Measurements from ENCODE around the gene MRGPRD. TPM values are rescaled to one million over a fixed set of nuclear protein-coding genes. Genes with fewer than 3 reads are reported as not detected.

Gene MRGPRD
- polyA plus RNA-seq, 1 donor = not detected

- DNase-seq = no peak
These were observed 12.2 kb downstream of the MRGPRD start for GRCh38 chr11:68968306-68969250.

DNA sequence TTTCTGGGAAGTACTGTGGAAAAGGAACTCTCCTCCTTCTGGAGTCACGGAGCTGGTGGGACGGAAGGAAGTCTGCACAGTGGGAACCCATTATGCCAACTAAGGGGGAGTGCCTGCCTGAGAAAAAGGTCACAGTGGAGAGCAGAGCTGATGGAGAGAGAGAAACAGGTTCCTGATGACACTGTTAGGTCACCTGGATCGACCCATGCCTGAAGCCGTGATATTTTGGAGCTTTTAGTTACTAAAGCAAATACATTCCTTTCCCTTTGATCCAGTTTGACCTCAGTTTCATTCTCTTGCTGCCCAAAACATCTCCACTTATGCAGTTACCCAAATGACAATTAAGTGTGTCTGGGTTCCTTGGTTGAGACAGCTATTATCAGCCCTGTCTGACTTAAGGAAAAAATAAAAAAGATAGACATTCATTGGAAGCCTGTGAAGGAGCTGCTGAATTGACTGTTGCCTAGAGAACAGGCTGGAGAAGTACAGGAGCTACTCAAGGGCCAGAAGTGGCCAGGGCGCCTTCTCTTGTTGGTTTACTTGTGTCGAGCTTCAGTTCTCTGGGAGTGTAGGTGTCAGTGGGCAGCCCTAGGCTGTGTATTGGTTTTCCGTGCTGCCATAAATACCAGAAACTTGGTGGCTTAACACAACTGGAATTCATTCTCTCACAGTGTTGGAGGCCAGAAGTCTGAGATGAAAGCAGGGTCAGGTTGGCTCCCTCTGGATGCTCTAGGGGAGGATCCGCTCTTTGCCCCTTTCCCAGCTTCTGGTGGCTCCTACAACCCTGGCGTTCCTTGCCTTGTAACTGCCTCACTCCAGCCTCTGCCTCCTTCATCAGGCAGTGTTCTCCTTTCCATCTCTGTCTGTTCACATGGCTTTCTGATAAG, 13.6 kb downstream of the MRGPRD start:
- no peak for DNase-seq

DNA sequence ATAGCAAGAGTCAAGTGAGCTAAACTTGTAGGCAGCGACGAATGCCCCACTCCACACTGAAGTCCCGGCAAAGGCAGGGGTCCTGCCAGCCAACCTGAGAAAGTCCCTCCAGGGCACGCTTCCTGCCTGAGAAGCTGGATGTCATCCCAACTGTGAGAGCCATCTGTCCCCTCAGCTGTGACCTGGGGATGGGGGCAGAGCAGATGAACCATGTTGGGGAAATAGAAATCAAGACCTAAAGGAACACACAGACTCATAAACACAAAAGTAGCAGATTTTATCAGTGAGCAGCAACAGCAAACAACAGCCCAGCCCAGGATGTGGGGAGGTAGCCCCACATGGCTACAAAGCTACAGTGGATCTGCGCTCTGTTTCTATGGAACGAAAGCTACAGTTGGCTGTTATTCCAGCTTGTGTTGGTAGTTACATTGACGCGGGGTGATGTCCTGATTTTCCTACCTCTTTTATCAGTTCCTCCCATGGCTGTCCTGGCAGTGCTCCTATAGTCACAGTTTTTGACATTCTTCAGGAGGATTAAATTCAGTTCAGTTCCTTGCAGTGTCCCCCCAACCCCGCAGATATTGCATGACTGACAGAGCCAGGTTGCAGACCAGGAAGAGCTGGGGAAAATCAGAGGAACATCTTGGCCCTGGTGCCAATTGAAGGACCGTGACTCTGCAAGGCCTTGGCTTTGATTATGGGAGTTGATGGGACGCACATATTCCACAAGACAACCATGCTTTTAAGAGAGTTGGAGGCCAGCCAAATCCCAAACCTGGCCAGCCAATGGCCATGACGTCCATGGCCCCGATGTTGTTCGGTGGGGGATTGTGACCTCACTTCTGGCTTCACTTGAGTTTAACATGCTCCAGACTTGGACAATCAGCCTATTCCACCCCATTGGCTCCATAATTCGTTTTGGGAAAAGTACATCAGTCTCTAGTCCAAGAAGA, 14.6 kb downstream of the MRGPRD start:
- no peak for DNase-seq

GRCh38 chr11:68963779-68964178, 17.0 kb downstream of the MRGPRD start:
- no peak for DNase-seq

- DNase-seq = no peak
These were observed 18.1 kb downstream of the MRGPRD start for GRCh38 chr11:68962527-68963250.

DNA sequence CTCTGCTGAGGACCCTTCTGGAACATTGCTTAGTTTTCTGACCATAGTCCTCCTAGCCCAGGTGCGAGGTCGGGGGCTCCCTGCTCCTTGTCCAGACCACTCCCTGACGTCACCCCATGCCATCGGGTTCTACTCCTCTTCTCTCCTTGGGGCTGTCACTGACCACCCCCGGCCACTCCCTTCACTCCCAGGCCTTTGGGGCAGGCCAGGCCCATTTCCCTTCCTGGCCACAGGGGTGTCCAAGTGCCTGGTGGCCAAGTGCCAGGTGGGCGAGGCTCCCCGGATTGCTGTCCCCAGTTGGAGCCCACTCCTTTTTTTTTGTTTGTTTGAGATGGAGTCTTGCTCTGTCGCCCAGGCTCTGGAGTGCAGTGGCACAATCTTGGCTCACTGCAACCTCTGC, 19.5 kb downstream of the MRGPRD start:
- DNase-seq = no peak

- DNase-seq = no peak
These were observed 20.3 kb downstream of the MRGPRD start for GRCh38 chr11:68960294-68961071.

DNA sequence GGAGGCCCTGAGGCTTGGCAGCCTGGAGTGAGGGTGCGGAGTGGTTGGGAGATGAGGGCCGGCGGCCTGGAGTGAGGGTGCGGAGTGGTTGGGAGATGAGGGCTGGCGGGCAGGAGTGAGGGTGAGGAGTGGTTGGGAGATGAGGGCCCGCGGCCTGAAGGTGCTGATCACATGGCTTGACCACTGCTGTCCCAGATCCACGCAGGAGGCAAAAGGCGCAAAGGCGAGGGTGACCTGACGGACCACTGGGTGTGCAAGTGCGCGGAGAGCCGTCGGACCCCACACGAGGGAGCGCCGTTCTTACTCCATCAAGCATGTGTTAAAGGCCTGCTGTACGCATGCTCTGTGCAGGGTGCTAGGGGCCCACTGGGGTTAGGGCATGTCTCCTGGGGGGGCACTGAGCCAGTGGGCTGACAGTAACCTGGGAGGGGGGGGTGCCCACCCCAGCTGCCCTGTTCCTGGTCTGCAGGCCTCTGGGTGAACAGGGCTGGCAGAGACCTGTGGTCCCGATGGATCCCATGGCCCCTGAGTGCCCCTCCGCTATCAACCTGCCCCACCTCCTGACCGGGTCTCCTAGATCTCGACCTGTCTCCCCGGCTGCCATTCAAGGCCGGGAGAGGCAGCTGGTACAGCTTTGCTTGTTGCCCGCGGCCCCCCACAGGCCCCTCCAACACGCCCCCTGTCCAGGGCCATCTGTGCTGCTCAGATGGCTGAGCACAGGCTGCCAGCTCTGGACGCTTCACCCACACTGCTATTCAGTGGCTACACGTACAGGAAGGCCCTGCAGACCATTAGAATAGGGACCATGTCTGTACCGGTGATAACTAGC, 21.1 kb downstream of the MRGPRD start:
- no peak for DNase-seq

- DNase-seq = no peak
These were observed 22.6 kb downstream of the MRGPRD start for GRCh38 chr11:68958211-68958610.

GRCh38 chr11:68956547-68957254, 24.1 kb downstream of the MRGPRD start:
- DNase-seq = no peak

GRCh38 chr11:68956142-68956541, 24.6 kb downstream of the MRGPRD start:
- no peak for DNase-seq

GRCh38 chr11:68955607-68955958, 25.2 kb downstream of the MRGPRD start:
- DNase-seq = no peak

DNA sequence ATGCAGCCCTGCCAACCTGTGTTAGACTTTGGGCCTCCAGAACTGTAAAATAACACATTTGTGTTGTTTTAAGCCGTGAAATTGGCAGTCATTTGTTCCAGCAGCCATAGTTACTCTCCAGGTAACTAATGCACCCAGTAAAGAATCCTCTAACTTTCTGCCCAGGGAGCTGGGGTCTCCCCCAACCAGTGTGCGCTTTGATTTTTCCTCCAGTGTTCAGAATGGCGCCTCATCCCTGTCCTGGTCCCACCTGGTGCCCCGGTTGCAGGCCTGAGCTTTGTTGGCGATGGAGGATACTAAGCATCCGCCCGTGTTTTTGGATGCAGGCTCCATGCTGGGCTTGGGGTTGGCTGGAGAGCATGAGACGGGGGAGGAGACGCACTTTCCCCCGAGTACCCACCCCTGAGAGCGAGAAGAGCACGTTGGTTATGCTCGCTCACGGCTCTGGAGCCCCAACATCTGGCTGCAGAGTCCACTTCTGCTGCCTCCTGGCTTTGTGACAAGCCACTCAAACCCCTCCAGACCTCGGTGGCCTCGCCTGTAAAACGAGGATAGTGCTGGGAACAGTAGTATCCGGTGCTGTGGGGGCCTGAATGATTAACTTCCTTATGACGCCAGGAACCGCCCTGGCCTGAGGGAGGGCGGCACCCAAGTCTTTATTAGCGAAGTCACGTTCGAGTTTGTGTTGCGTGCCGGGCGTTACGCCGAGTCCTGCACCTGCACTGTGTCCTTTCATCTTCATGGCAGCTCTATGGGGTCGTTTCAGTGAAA, 25.8 kb downstream of the MRGPRD start:
- peak; percentile 50 for DNase-seq

- DNase-seq = no peak
These were observed 30.0 kb downstream of the MRGPRD start for GRCh38 chr11:68950762-68951161.

DNA sequence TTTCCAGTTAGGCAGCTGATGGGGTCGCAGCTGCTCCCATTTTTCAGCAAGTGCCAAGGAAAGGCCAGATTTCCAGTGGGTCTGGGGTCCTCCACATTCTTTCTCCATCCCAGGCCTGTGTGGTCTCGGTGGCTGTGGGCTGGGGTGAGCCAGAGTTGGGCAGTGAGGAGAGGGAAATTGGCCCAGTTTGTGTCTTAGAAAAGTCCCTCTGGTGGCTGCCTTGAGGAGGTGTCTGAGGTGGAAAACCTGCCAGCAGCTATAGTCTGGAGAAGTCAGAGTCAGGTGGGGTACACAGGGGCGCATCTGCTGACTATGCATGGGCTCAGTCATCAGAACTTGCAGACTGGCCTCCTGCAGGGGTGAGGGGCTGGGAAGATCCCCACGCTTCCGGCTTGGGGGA, 30.5 kb downstream of the MRGPRD start:
- DNase-seq = no peak

DNA sequence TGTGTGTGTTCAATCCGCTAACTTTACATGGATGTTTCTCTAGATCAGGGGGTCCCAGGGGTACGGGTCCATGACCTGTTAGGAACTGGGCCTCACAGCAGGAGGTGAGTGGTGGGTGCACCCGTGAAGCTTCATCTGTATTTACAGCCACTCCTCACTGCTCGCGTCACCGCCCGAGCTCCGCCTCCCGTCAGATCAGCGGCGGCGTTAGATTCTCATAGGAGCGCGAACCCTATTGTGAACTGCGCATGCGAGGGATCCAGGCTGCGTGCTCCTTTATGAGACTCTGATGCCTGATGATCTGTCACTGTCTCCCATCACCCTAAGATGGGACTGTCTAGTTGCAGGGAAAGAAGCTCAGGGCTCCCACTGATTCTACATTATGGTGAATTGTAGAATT, 31.9 kb downstream of the MRGPRD start:
- no peak for DNase-seq

DNA sequence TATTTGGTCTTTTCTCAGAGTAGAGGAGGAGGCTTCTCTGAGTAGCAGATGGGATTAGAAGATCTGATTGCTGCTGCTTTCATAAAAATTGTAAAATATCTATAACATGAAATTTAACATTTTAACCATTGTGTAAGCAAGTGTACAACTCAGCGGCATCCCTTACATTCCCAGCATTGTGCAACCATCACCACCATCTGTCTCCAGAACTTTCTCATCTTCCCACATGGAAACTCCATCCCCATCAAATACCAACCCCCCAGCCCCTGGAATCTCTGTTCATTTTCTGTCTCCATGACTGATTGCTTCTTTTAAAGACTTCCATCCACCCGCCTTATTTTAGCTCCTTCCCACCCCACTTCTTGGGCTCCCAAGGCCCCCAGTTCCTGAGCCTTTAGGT, 32.3 kb downstream of the MRGPRD start:
- no peak for DNase-seq

GRCh38 chr11:68947151-68947550, 33.6 kb downstream of the MRGPRD start:
- DNase-seq = no peak

Measured in left kidney (tissue), 2 donors.